ENCODE data around the gene PALD1. TPM values are rescaled to one million over a fixed set of nuclear protein-coding genes. Genes with fewer than 3 reads are reported as not detected.

The PALD1 gene
- total RNA-seq, 2 experiments from 2014 or later, result 6.6 to 6.8 TPM

- no peak overlapping the region for H3K4me3 Mint-ChIP-seq
- ATAC-seq (no peak), DNase-seq (no peak)
- H3K27ac Mint-ChIP-seq, result no peak overlapping the region
- no peaks in the 10 kb centered on the region for H3K9me3 Mint-ChIP-seq
- POLR2A ChIA-PET, result no interaction called here
- intact Hi-C loops (cut with micrococcal nuclease), result no loop called here
- H3K4me1 Mint-ChIP-seq (ENCODE audit: low read depth), result peaks cover under 1% of the 10 kb centered on the region
- H3K36me3 Mint-ChIP-seq (ENCODE audit: low read depth), result no peaks in the 10 kb centered on the region
- no peak for TF ChIP-seq CTCF (IDR thresholded peaks at IDR 0.05)
- no peaks in the 10 kb centered on the region for H3K27me3 Mint-ChIP-seq
- CTCF ChIA-PET, result no interaction called here
Observed at GRCh38 chr10:70505908-70506307, 27.3 kb downstream of the PALD1 start.

GRCh38 chr10:70507966-70508365, 29.4 kb downstream of the PALD1 start:
- Mint-ChIP-seq H3K27ac (no peak overlapping the region), H3K4me3 (no peak overlapping the region), H3K9me3 (no peaks in the 10 kb centered on the region), H3K36me3 (ENCODE audit: low read depth) (no peaks in the 10 kb centered on the region), H3K4me1 (ENCODE audit: low read depth) (no peaks in the 10 kb centered on the region), H3K27me3 (no peaks in the 10 kb centered on the region)
- ATAC-seq (no peak), DNase-seq (no peak)
- intact Hi-C loops (cut with micrococcal nuclease), result no loop called here
- ChIA-PET CTCF (interaction anchor here (1.2 kb wide), 1 partner anchor 47 kb away, joined by 3 read pairs; no protein-coding TSS in a partner anchor), POLR2A (no interaction called here)
- TF ChIP-seq CTCF (IDR thresholded peaks at IDR 0.05), result no peak

- CTCF ChIA-PET, result interaction anchor here (1.2 kb wide), 1 partner anchor 49 kb away, joined by 3 read pairs; no protein-coding TSS in a partner anchor
Observed at GRCh38 chr10:70508912-70509756, 30.6 kb downstream of the PALD1 start.

GRCh38 chr10:70509757-70510147, 31.2 kb downstream of the PALD1 start:
- DNase-seq (no peak), ATAC-seq (no peak)
- peaks cover 4% of the 10 kb centered on the region for H3K4me1 Mint-ChIP-seq (ENCODE audit: low read depth)
- no peaks in the 10 kb centered on the region for H3K27me3 Mint-ChIP-seq
- H3K36me3 Mint-ChIP-seq (ENCODE audit: low read depth), result no peaks in the 10 kb centered on the region
- intact Hi-C loops (cut with micrococcal nuclease), result no loop called here
- H3K9me3 Mint-ChIP-seq, result no peaks in the 10 kb centered on the region
- ChIA-PET POLR2A (no interaction called here), CTCF (no interaction called here)
- no peak overlapping the region for H3K27ac Mint-ChIP-seq
- no peak for TF ChIP-seq CTCF (IDR thresholded peaks at IDR 0.05)
- no peak overlapping the region for H3K4me3 Mint-ChIP-seq

More at GRCh38 chr10:70508912-70509756, 30.6 kb downstream of the PALD1 start:
- H3K4me3 Mint-ChIP-seq, result no peak overlapping the region
- POLR2A ChIA-PET, result no interaction called here
- no peak for DNase-seq
- no peaks in the 10 kb centered on the region for H3K27me3 Mint-ChIP-seq
- intact Hi-C loops (cut with micrococcal nuclease), result no loop called here
- H3K9me3 Mint-ChIP-seq, result no peaks in the 10 kb centered on the region
- ATAC-seq, result no peak
- H3K27ac Mint-ChIP-seq, result no peak overlapping the region
- peaks cover 4% of the 10 kb centered on the region for H3K4me1 Mint-ChIP-seq (ENCODE audit: low read depth)
- no peaks in the 10 kb centered on the region for H3K36me3 Mint-ChIP-seq (ENCODE audit: low read depth)
- no peak for TF ChIP-seq CTCF (IDR thresholded peaks at IDR 0.05)

GRCh38 chr10:70510453-70510852, 31.9 kb downstream of the PALD1 start:
- Mint-ChIP-seq H3K9me3 (no peaks in the 10 kb centered on the region), H3K4me3 (no peak overlapping the region), H3K27ac (no peak overlapping the region), H3K27me3 (no peaks in the 10 kb centered on the region), H3K4me1 (ENCODE audit: low read depth) (peaks cover 4% of the 10 kb centered on the region), H3K36me3 (ENCODE audit: low read depth) (no peaks in the 10 kb centered on the region)
- CTCF ChIA-PET, result no interaction called here
- no peak for DNase-seq
- no peak for TF ChIP-seq CTCF (IDR thresholded peaks at IDR 0.05)
- POLR2A ChIA-PET, result no interaction called here
- ATAC-seq, result no peak
- intact Hi-C loops (cut with micrococcal nuclease), result no loop called here
